ENCODE data around the gene P3H1.

DNA sequence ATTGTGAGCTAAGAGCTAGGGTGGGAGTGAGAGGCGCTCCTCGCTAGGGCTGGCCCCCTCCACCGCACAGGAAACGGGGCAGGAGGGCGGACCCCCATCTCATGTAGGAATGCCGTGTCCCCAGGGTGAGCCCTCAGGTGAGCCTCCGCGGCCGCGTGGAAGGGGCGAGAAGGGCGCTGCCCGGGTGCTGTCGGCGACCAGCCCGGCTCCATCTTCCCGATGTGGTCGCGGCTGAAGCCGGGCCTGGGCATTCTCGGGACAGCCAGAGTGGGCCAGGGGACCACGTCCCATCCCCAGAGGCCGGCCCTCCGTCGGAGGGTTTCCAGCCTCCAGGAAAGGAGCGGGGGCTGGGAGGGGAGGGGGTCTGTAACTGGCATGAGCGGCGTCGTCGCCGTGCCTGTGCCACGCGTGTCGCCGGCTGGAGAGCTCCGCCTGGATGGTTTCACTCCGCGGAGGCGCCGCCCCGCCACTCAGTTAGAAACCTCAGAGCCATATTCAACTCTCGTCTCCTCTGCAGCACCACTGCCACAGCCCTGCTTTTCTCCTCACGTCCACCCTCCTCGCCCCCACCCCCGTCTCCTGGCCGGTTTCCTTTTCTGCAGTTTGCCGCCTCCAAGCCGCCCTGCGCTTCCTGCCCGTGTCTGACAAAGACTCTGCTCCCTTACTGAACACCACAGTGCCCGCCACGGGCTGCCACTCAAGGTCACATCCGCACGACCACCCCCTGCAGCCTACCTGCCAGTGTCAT lies 18.3 kb upstream of the P3H1 start, which contains the start of gene TMEM269:
- TF ChIP-seq, protein P1, sequence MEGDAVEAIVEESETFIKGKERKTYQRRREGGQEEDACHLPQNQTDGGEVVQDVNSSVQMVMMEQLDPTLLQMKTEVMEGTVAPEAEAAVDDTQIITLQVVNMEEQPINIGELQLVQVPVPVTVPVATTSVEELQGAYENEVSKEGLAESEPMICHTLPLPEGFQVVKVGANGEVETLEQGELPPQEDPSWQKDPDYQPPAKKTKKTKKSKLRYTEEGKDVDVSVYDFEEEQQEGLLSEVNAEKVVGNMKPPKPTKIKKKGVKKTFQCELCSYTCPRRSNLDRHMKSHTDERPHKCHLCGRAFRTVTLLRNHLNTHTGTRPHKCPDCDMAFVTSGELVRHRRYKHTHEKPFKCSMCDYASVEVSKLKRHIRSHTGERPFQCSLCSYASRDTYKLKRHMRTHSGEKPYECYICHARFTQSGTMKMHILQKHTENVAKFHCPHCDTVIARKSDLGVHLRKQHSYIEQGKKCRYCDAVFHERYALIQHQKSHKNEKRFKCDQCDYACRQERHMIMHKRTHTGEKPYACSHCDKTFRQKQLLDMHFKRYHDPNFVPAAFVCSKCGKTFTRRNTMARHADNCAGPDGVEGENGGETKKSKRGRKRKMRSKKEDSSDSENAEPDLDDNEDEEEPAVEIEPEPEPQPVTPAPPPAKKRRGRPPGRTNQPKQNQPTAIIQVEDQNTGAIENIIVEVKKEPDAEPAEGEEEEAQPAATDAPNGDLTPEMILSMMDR (IDR thresholded peaks at IDR 0.05; ENCODE audit: low read depth, low read length) = no peak
- TF ChIP-seq, protein P2, sequence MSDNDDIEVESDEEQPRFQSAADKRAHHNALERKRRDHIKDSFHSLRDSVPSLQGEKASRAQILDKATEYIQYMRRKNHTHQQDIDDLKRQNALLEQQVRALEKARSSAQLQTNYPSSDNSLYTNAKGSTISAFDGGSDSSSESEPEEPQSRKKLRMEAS (IDR thresholded peaks at IDR 0.05; ENCODE audit: low read depth, low read length) = no peak

All from NB4 (cell line).